Activated CD4-positive, alpha-beta memory T cell treated with anti-CD3 and anti-CD28 coated beads for 36 hours (primary cell): ENCODE data around the gene MTHFSD. TPM values are rescaled to one million over a fixed set of nuclear protein-coding genes. Genes with fewer than 3 reads are reported as not detected.

Experiments
- CTCF ChIA-PET: fragments of 350-600 bp; sonication (Branson Sonifier 250); formaldehyde crosslinking; loops from one replicate; lab custom pipeline; 2021; ENCODE audit warnings: antibody characterized with exemption, inconsistent platforms; lab: Charles Lee
- POLR2A ChIA-PET: fragments of 350-600 bp; sonication (Branson Sonifier 250); formaldehyde crosslinking; loops from one replicate; lab custom pipeline; 2021; ENCODE audit warnings: antibody characterized with exemption; lab: Charles Lee
- DNase-seq: peaks from one replicate; pipeline ENCODE4 v3.0.0-alpha.2; 2020
- H3K27ac Mint-ChIP-seq: one replicate; pipeline ENCODE4 v1.8.0; 2021; ENCODE audit warnings: mixed read lengths
- H3K27me3 Mint-ChIP-seq: one replicate; pipeline ENCODE4 v1.8.0; 2021; ENCODE audit warnings: mixed read lengths
- H3K36me3 Mint-ChIP-seq: one replicate; pipeline ENCODE4 v1.8.0; 2021; ENCODE audit warnings: mixed read lengths
- H3K4me1 Mint-ChIP-seq: one replicate; pipeline ENCODE4 v1.8.0; 2021; ENCODE audit warnings: low read depth, mixed read lengths
- H3K4me3 Mint-ChIP-seq: one replicate; pipeline ENCODE4 v1.8.0; 2021; ENCODE audit warnings: mild to moderate bottlenecking, mixed read lengths
- H3K9me3 Mint-ChIP-seq: one replicate; pipeline ENCODE4 v1.8.0; 2021; ENCODE audit warnings: mixed read lengths
- intact Hi-C: fragments of 100-400 bp; cut with micrococcal nuclease; formaldehyde crosslinking; loops from one replicate; pipeline ENCODE4 v1.15.1; 2023
- total RNA-seq, 2 experiments: library from RNA; stranded (reverse); gene quantifications; one replicate each; pipeline ENCODE4 v1.2.3, GENCODE V29; 2021

Gene MTHFSD
- total RNA-seq, 2 experiments from 2014 or later = 17.9 to 19.0 TPM

DNA sequence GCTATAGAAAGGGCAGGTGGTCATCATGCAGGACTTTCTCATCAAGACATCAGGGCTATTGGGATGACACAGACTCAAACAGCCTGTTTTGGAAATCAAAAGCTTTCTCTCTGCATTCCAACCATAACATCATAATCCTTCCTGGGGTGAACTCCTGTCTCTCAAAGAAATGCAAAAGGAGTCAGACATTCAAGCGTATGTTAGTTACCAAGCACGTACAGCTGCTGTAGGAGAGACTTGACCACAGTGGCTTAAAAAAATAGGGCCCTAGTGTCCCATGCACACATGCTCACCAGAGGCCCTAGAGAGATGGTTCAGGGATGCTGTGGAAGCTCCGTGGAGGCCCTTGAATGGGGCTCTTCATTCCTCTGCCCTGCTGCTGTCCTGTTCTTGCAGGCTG is 69.3 kb downstream of the MTHFSD start:
- CTCF ChIA-PET = no interaction called here
- intact Hi-C loops = no loop called here
- peaks cover 18% of the 10 kb centered on the region for H3K27me3 Mint-ChIP-seq
- no peak overlapping the region for H3K4me3 Mint-ChIP-seq
- H3K36me3 Mint-ChIP-seq = no peaks in the 10 kb centered on the region
- H3K9me3 Mint-ChIP-seq = peaks cover 8% of the 10 kb centered on the region
- H3K27ac Mint-ChIP-seq = no peak overlapping the region
- POLR2A ChIA-PET = no interaction called here
- no peaks in the 10 kb centered on the region for H3K4me1 Mint-ChIP-seq
- no peak for DNase-seq

GRCh38 chr16:86484240-86484639 is 70.8 kb downstream of the MTHFSD start:
- H3K27me3 Mint-ChIP-seq = peaks cover 14% of the 10 kb centered on the region
- DNase-seq = no peak
- POLR2A ChIA-PET = no interaction called here
- intact Hi-C loops = no loop called here
- H3K27ac Mint-ChIP-seq = no peak overlapping the region
- CTCF ChIA-PET = no interaction called here
- H3K4me3 Mint-ChIP-seq = no peak overlapping the region
- peaks cover 8% of the 10 kb centered on the region for H3K9me3 Mint-ChIP-seq
- no peaks in the 10 kb centered on the region for H3K4me1 Mint-ChIP-seq
- no peaks in the 10 kb centered on the region for H3K36me3 Mint-ChIP-seq

DNA sequence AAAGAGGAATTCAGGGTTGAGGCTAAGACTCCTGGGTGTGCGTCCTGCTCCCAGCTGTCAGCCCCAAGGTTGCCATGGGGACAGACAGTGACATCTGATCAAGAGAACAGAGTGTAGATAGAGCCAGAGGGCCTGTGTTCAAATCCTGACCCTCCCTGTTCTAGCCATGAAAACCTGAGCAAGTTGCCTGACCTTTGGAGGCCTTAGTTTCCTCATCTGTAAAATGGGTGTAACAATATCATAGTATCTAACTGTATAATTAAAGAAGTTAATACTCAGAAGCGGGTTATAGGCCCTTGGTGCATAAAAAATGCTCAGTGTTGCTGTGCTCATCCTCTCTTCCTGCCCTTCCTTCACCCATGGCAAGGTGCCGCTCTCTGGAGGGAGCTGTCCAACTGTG is 73.4 kb downstream of the MTHFSD start:
- intact Hi-C loops = no loop called here
- Mint-ChIP-seq H3K9me3 (peaks cover 8% of the 10 kb centered on the region), H3K4me1 (no peaks in the 10 kb centered on the region), H3K27me3 (peaks cover 30% of the 10 kb centered on the region), H3K4me3 (no peak overlapping the region), H3K27ac (no peak overlapping the region), H3K36me3 (no peaks in the 10 kb centered on the region)
- no peak for DNase-seq
- ChIA-PET POLR2A (no interaction called here), CTCF (no interaction called here)

DNA sequence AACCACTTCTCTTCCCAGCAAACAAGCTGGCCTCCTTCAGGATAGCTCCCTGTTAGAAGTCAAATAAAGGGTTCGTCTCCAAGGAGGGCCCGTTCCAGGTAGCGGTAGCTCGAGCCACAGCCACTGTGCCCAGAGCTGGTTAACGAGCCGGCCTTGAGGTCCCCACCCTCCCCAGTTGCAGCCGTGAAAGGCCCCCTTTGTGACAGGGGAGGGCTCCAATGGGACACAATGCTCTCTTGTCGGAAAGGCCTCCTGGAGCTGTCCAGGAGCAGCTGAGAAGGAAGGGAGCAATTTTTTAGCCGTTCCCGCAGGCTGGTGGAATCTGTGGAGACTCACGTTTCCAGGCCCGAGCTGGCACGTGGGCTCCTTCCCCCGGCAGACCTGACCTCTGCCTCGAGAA is 74.6 kb downstream of the MTHFSD start:
- H3K36me3 Mint-ChIP-seq = no peaks in the 10 kb centered on the region
- no peak overlapping the region for H3K4me3 Mint-ChIP-seq
- no peak overlapping the region for H3K27ac Mint-ChIP-seq
- H3K9me3 Mint-ChIP-seq = peaks cover 8% of the 10 kb centered on the region
- CTCF ChIA-PET = no interaction called here
- H3K27me3 Mint-ChIP-seq = peaks cover 31% of the 10 kb centered on the region
- no peaks in the 10 kb centered on the region for H3K4me1 Mint-ChIP-seq
- intact Hi-C loops = no loop called here
- no peak for DNase-seq
- POLR2A ChIA-PET = no interaction called here

Other genes starting within 250 kb of the MTHFSD start
- gene FOXF1, start 44.7 kb downstream of the MTHFSD start, total RNA-seq = not detected
- gene FOXC2, start 11.6 kb upstream of the MTHFSD start, total RNA-seq = not detected
- not detected for gene FOXL1, start 23.3 kb upstream of the MTHFSD start, total RNA-seq